Stimulated activated CD4-positive, alpha-beta T cell treated with anti-CD3 and anti-CD28 coated beads, Interleukin-15, amount 100 ng/mL, for 24 hours (primary cell): ENCODE measurements around the gene UBL4A.

ENCODE experiments used
- DNase-seq: peaks from one replicate; pipeline ENCODE4 v3.0.0-alpha.2; 2020

Gene UBL4A

GRCh38 chrX:154436983-154437752 is 49.2 kb downstream of the UBL4A start, which contains the start of gene GDI1:
GDI1 (plus strand) TSS chrX:154437154; CDS start chrX:154437255, 101 bp downstream.
- peak; percentile 68 for DNase-seq

GRCh38 chrX:154436374-154436982 is 49.9 kb downstream of the UBL4A start:
- DNase-seq = peak; percentile 57

- DNase-seq = no peak
These were observed 51.2 kb downstream of the UBL4A start for GRCh38 chrX:154435171-154435733.

GRCh38 chrX:154434394-154435168 is 51.8 kb downstream of the UBL4A start:
- no peak for DNase-seq
